H9 (cell line): ENCODE measurements around the gene USP21. TPM values are rescaled to one million over a fixed set of nuclear protein-coding genes. Genes with fewer than 3 reads are reported as not detected.

Experiments used
- DNase-seq: peaks from one replicate; pipeline ENCODE4 v3.0.0-alpha.2; 2017
- H2AFZ ChIP-seq: one replicate; pipeline ENCODE4 v1.6.1; 2013; ENCODE audit warnings: mild to moderate bottlenecking, low read length, control low read depth, moderate library complexity
- H2AK5ac ChIP-seq: 2 replicates; pipeline ENCODE4 v1.6.1; 2013; ENCODE audit warnings: low read length, control low read depth, mixed read lengths; ENCODE audit not compliant: insufficient read length
- H2BK120ac ChIP-seq: one replicate; pipeline ENCODE4 v1.6.1; 2013; ENCODE audit warnings: low read depth, mild to moderate bottlenecking, low read length, control low read depth, inconsistent platforms; ENCODE audit not compliant: poor library complexity, severe bottlenecking
- H2BK12ac ChIP-seq: 2 replicates; pipeline ENCODE4 v1.6.1; 2013; ENCODE audit warnings: low read length, control low read depth, mixed read lengths, low read depth; ENCODE audit not compliant: insufficient read length
- H2BK15ac ChIP-seq: 2 replicates; pipeline ENCODE4 v1.6.1; 2013; ENCODE audit warnings: low read depth, low read length, control low read depth
- H2BK20ac ChIP-seq: one replicate; pipeline ENCODE4 v1.6.1; 2013; ENCODE audit warnings: low read depth, mild to moderate bottlenecking, low read length, control low read depth, inconsistent platforms; ENCODE audit not compliant: poor library complexity, severe bottlenecking
- H2BK5ac ChIP-seq: 2 replicates; pipeline ENCODE4 v1.6.1; 2013; ENCODE audit warnings: low read length, control low read depth, mixed read lengths; ENCODE audit not compliant: insufficient read length
- H3K14ac ChIP-seq: 2 replicates; pipeline ENCODE4 v1.6.1; 2013; ENCODE audit warnings: low read length, control low read depth; ENCODE audit not compliant: insufficient read depth
- H3K18ac ChIP-seq: 2 replicates; pipeline ENCODE4 v1.6.1; 2013; ENCODE audit warnings: low read depth, mild to moderate bottlenecking, mixed read lengths, low read length, control low read depth; ENCODE audit not compliant: insufficient read length
- H3K23ac ChIP-seq: 2 replicates; pipeline ENCODE4 v1.6.1; 2013; ENCODE audit warnings: low read length, control low read depth, mixed read lengths, low read depth; ENCODE audit not compliant: insufficient read length
- H3K23me2 ChIP-seq: 2 replicates; pipeline ENCODE4 v1.6.1; 2013; ENCODE audit warnings: low read depth, mild to moderate bottlenecking, mixed read lengths, low read length, control low read depth; ENCODE audit not compliant: insufficient read length, poor library complexity, severe bottlenecking
- H3K27ac ChIP-seq: 2 replicates; pipeline ENCODE4 v1.5.1; 2013; ENCODE audit warnings: low read length, control low read depth, mixed read lengths, low read depth; ENCODE audit not compliant: insufficient read length
- H3K27me3 ChIP-seq: 2 replicates; pipeline ENCODE4 v1.6.1; 2013; ENCODE audit warnings: low read length, control low read depth, inconsistent platforms; ENCODE audit not compliant: insufficient read depth
- H3K4ac ChIP-seq: 2 replicates; pipeline ENCODE4 v1.6.1; 2013; ENCODE audit warnings: low read depth, mild to moderate bottlenecking, control low read depth, inconsistent platforms, low read length, moderate library complexity
- H3K4me1 ChIP-seq: 2 replicates; pipeline ENCODE4 v1.6.1; 2013; ENCODE audit warnings: low read length, control low read depth, inconsistent platforms; ENCODE audit not compliant: insufficient read depth
- H3K4me2 ChIP-seq: 2 replicates; pipeline ENCODE4 v1.6.1; 2013; ENCODE audit warnings: low read length, control low read depth, mixed read lengths; ENCODE audit not compliant: insufficient read length, insufficient read depth
- H3K56ac ChIP-seq: 2 replicates; pipeline ENCODE4 v1.6.1; 2013; ENCODE audit warnings: low read depth, mild to moderate bottlenecking, mixed read lengths, low read length, control low read depth; ENCODE audit not compliant: insufficient read length
- H3K79me1 ChIP-seq: 2 replicates; pipeline ENCODE4 v1.6.1; 2013; ENCODE audit warnings: low read depth, mild to moderate bottlenecking, moderate library complexity, low read length, control low read depth, inconsistent platforms; ENCODE audit not compliant: insufficient read depth, poor library complexity, severe bottlenecking
- H3K79me2 ChIP-seq: 2 replicates; pipeline ENCODE4 v1.6.1; 2013; ENCODE audit warnings: low read length, control low read depth, inconsistent platforms; ENCODE audit not compliant: insufficient read depth
- H3K9ac ChIP-seq: 2 replicates; pipeline ENCODE4 v1.6.1; 2013; ENCODE audit warnings: low read length, control low read depth, mixed read lengths; ENCODE audit not compliant: insufficient read length; ENCODE audit errors: extremely low read depth
- H3K9me3 ChIP-seq: one replicate; pipeline ENCODE4 v1.6.1; 2013; ENCODE audit warnings: low read depth, low read length, inconsistent platforms; ENCODE audit not compliant: control insufficient read depth
- H3T11ph ChIP-seq: one replicate; pipeline ENCODE4 v1.6.1; 2013; ENCODE audit warnings: mild to moderate bottlenecking, low read length, control low read depth, inconsistent platforms
- H4K20me1 ChIP-seq: one replicate; pipeline ENCODE4 v1.6.1; 2013; ENCODE audit not compliant: control insufficient read depth, insufficient read length, insufficient read depth
- H4K5ac ChIP-seq: 2 replicates; pipeline ENCODE4 v1.6.1; 2013; ENCODE audit warnings: low read depth, mild to moderate bottlenecking, mixed read lengths, low read length, control low read depth; ENCODE audit not compliant: insufficient read length
- H4K8ac ChIP-seq: replicated peaks from 2 replicates; pipeline ENCODE4 v1.6.1; 2013; ENCODE audit warnings: low read length, control low read depth, mixed read lengths, low read depth; ENCODE audit not compliant: insufficient read length
- H4K91ac ChIP-seq: 2 replicates; pipeline ENCODE4 v1.6.1; 2013; ENCODE audit warnings: low read depth, mild to moderate bottlenecking, moderate library complexity, mixed read lengths, low read length, control low read depth; ENCODE audit not compliant: insufficient read length
- H3K27ac Mint-ChIP-seq, 3 experiments: 2 replicates in 2 of 3; 3 replicates in 1 of 3; pipeline ENCODE4 v1.8.0; 2020 to 2021; ENCODE audit warnings: mixed read lengths in 3 of 3, mild to moderate bottlenecking in 1 of 3, moderate library complexity in 1 of 3
- H3K27me3 Mint-ChIP-seq: 2 replicates; pipeline ENCODE4 v1.8.0; 2021; ENCODE audit warnings: low read depth, mild to moderate bottlenecking, moderate library complexity, mixed read lengths
- H3K36me3 Mint-ChIP-seq, 3 experiments: 2 replicates in 2 of 3; 3 replicates in 1 of 3; pipeline ENCODE4 v1.8.0; 2020 to 2021; ENCODE audit warnings: low read depth in 3 of 3, mixed read lengths in 3 of 3; ENCODE audit not compliant: insufficient read depth in 1 of 3
- H3K4me1 Mint-ChIP-seq, 2 experiments: 2 replicates each; pipeline ENCODE4 v1.8.0; 2020; ENCODE audit warnings: mixed read lengths in 2 of 2
- H3K4me3 Mint-ChIP-seq, 2 experiments: 2 replicates in 1 of 2; 3 replicates in 1 of 2; pipeline ENCODE4 v1.8.0; 2020 to 2021; ENCODE audit warnings: mild to moderate bottlenecking in 2 of 2, mixed read lengths in 2 of 2, moderate library complexity in 1 of 2
- H3K9me3 Mint-ChIP-seq, 2 experiments: 2 replicates in 1 of 2; 3 replicates in 1 of 2; pipeline ENCODE4 v1.8.0; 2020; ENCODE audit warnings: mild to moderate bottlenecking in 2 of 2, mixed read lengths in 2 of 2, moderate library complexity in 1 of 2
- CTCF ChIP-seq: fragments of 200-600 bp; sonication (generic); conservative IDR thresholded peaks from 3 replicates; pipeline ENCODE4 v1.8.0; 2021; ENCODE audit warnings: antibody characterized with exemption, mild to moderate bottlenecking
- WGBS: extraction: QIAGEN DNeasy Blood & Tissue Kit; methylation state at CpG from one replicate; pipeline ENCODE4 v1.1.7; 2013; ENCODE audit warnings: missing lambda C conversion rate, low lambda C conversion rate, mixed read lengths; ENCODE audit not compliant: insufficient read length; ENCODE audit errors: extremely low coverage; 5-methylcytosine and 5-hydroxymethylcytosine counted together
- total RNA-seq: library from RNA; stranded (reverse); gene quantifications from 2 replicates; pipeline ENCODE4 v1.2.1, GENCODE V29; 2021

USP21 gene
- total RNA-seq, 1 experiment from 2014 or later = 17.9 TPM

- Histone ChIP-seq H4K91ac (no peak overlapping the region), H3T11ph (no peak overlapping the region), H2BK20ac (no peak overlapping the region), H3K4me1 (no peaks in the 10 kb centered on the region), H3K9me3 (no peaks in the 10 kb centered on the region), H2BK5ac (no peak overlapping the region), H3K4ac (no peak overlapping the region), H3K18ac (no peak overlapping the region), H4K5ac (no peak overlapping the region), H4K8ac (no peak overlapping the region), H4K20me1 (no peaks in the 10 kb centered on the region), H2BK120ac (no peak overlapping the region), H2AK5ac (no peak overlapping the region), H3K79me2 (no peaks in the 10 kb centered on the region), H3K27ac (no peak overlapping the region), H3K23ac (no peak overlapping the region), H3K4me2 (peak overlapping the region; percentile 70), H3K9ac (no peak overlapping the region), H3K27me3 (no peaks in the 10 kb centered on the region), H2BK12ac (no peak overlapping the region), H3K23me2 (peaks cover 12% of the 10 kb centered on the region), H2AFZ (no peak overlapping the region), H3K79me1 (no peaks in the 10 kb centered on the region), H3K14ac (no peak overlapping the region), H3K56ac (no peak overlapping the region), H2BK15ac (no peak overlapping the region)
- Mint-ChIP-seq H3K4me3 (peak overlapping the region; percentile 90), H3K36me3 (peaks cover 23 to 64% (median 49%) of the 10 kb centered on the region in 3 experiments), H3K27me3 (no peaks in the 10 kb centered on the region; the same call in 1 of the 2 replicates), H3K27ac (peak overlapping the region in 1 of 3 experiments; percentile 97; a peak in 1 of 7 replicates), H3K9me3 (no peaks in the 10 kb centered on the region), H3K4me1 (peaks cover 21 to 26% of the 10 kb centered on the region in 2 experiments)
- no CpG with 5 or more reads among the region's 14 CpGs for WGBS
- DNase-seq = no peak
- no peak for TF ChIP-seq CTCF
These were observed 5.8 kb downstream of the USP21 start for GRCh38 chr1:161164901-161165610.
